NCI-H510A treated with DMSO at 0.1 percent for 48 hours (cell line): ENCODE results near the gene SLC12A4.
"Not testable (repeated sequence)": the region's sequence is repeated elsewhere in the genome, so short reads cannot be mapped to it uniquely, and the experiment has no call there.

Experiments
- DNase-seq: peaks from one replicate; lab custom pipeline; 2025; lab: John Stamatoyannopoulos, UW

SLC12A4 gene

DNA sequence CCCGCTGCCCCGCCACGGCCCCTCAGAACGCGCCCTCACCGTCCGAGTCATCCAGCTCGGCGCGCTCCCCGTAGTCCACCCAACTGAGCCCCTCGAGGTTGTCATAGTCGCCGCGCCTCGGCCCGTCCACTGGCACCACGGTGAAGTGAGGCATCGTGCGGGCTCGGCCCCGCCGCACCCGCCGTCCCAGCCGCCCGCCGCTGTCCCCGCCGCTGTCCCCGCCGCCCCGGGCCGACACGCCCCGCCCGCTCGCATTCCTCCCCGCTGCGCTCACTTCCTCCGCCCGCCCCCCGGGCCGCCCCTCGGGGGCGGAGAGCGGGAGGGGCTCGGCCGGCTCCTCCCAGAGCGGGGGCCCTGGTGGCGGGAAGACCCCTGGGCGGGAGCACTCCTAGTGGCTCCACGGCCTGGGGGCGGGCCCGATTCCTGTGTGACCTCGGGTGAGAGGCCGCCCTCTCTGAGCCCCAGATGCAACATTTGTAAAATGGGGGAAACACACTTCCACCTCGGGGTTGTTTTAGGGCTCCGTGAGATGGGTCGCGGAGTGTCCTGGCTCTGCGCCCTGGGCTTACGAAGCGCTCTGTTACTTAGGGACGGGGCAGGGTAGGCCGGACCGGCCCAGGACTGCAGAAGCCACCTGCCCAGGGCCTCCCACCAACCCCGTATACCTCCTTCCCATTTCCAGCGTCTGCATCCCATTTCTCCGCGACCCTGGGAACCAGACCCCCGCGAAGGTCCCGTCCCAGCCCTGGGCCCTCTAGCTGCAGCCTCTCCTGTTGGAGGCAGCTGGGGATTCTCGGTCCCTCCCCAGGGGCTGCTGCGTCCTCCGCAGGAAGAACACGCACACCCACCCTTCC is at the start of gene SLC12A4:
SLC12A4 (minus strand) TSS at position 238 of the 854 bp plus-strand sequence; CDS start at position 154, 84 bp downstream.
- no peak for DNase-seq

DNA sequence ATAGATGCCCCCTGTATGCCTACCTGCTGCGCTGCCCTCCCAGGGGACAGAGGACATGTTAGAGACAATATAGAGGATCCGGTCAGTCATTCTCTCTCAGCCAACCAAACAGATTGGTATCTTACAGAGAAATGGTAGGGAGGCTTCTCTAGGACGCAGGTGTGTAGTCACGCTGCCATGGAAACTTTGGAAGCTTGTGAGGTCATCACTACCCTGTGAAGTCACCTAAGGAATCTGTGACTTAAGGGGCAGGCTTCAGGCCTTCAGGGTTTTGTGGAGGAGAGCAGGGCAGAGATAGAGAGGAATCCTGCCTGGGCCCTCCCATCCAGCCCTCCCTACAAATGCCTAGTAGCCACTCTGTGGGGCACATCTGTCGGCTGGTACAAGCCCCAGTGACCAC is 47.2 kb upstream of the SLC12A4 start, which contains the start of gene DPEP2NB:
DPEP2NB (minus strand) TSS at position 231 of the 400 bp plus-strand sequence; CDS start at position 90, 141 bp downstream.
- no peak for DNase-seq

- DNase-seq, result no peak
These were observed 45.0 kb upstream of the SLC12A4 start for GRCh38 chr16:68013440-68013839.

- not testable (repeated sequence) for DNase-seq
These were observed 41.4 kb upstream of the SLC12A4 start for GRCh38 chr16:68009872-68010271.

DNA sequence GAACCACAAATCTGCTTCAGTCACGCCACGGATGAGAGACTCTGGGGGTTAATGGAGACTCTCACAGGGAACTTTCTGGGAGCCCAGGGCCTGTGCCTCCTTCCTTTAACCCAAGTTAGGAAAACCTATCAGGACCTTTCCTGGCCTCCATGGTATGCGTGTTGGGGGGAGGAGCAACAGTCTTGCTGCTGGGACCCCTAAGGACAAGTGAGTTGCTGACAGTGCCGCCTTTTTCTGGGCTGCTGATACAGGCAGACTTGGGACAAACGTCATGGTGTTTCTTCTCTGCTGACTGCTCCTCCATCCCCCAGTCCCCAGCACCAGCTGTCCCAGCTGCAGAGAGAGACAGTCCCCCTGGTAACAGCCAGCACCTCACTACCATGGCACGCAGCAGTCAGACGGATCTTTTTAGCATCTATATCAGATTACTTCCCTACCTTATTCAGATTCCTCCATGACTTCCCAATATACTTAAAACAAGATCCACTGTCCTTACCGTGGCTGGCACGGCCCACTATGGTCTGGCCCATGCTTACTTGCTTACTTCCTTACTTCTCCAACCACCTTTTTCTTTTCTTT is 40.8 kb upstream of the SLC12A4 start:
- DNase-seq, result no peak

- DNase-seq, result no peak
These were observed 37.4 kb upstream of the SLC12A4 start for GRCh38 chr16:68005786-68006286.

GRCh38 chr16:68005211-68005610 is 36.8 kb upstream of the SLC12A4 start:
- no peak for DNase-seq

DNA sequence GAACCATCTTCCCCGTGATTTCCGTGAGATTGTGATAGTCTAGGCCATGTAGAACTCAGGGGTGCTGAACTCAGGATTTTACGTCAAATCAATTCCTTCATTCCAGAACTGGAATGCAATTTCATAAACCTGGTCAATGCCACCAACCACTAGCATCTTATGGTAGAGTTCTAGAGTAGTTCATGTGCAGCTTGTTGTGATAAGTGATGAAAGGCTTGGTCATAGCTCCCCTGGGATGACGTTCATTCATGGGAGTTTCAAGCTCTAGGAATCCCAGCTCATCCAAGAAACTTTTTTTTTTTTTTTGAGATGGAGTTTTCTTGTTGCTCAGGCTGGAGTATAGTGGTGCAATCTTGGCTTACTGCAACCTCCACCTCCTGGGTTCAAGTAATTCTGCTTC is 34.6 kb upstream of the SLC12A4 start:
- no peak for DNase-seq

GRCh38 chr16:68000450-68000849 is 32.0 kb upstream of the SLC12A4 start:
- DNase-seq, result no peak

DNA sequence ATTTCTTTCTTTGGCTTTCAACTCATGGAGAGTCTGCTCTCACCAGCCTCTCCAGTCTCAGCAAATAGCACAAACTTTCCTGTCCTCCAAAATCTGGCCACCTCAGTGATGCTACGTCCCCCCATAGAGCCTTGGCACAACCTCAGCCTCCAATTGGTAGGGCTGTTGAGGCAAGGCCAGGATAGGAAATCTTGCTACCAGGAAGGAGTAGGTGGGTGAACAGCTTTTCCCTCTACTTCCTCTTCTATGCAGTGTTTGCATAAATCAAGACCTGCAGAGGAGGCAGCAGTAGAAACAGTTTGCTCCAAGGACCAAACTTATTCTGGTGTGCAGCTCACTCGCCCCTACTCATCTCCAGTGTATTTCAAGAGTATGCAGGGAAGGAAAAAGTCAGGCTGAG is 31.5 kb upstream of the SLC12A4 start:
- no peak for DNase-seq

DNA sequence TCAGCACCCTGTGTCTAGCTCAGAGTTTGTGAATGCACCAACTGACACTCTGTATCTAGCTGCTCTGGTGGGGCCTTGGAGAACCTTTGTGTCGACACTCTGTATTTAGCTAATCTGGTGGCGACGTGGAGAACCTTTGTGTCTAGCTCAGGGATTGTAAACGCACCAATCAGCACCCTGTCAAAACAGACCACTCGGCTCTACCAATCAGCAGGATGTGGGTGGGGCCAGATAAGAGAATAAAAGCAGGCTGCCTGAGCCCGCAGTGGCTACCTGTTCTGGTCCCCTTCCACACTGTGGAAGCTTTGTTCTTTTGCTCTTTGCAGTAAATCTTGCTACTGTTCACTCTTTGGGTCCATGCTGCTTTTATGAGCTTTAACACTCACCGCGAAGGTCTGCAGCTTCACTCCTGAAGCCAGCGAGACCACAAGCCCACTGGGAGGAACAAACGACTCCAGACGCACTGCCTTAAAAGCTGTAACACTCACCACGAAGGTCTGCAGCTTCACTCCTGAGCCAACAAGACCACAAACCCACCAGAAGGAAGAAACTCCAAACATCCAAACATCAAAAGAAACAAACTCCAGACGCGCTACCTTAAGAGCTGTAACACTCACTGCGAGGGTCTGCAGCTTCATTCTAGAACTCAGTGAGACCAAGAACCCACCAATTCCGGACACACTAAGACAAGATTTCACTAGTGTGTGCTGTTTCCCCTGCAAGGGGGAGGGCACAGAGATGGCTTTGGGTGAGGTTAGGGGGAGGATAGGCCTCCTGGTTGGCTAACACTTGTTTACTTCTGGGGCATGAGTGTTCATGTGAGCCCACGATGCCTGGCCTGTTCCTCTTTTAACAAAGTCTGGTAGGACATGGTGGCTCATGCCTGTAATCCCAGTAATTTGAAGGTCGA is 30.6 kb upstream of the SLC12A4 start, which contains the start of gene DPEP2:
DPEP2 (minus strand) TSS at position 706 of the 910 bp plus-strand sequence. CDS start 6,272 bp downstream, outside the sequence.
- not testable (repeated sequence) for DNase-seq

- not testable (repeated sequence) for DNase-seq
These were observed 29.9 kb upstream of the SLC12A4 start for GRCh38 chr16:67998231-67998778.

DNA sequence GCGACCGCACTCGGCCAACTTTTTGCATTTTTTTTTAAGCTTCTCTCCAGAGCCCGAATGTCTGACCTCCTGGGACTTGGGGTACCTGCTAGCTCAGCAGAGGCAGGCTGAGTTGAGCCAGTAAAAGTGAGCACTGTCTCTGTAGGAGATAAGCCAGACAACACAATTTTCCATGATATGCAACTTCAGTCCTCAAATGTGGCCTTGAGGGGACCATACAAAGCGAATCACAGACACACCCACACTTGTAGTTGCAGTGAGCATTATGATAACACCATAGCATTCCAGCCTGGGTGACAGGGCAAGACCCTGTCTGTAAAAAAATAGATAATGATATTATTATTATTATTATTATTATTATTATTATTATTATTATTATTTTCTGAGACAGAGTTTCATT is 28.2 kb upstream of the SLC12A4 start:
- no peak for DNase-seq

DNA sequence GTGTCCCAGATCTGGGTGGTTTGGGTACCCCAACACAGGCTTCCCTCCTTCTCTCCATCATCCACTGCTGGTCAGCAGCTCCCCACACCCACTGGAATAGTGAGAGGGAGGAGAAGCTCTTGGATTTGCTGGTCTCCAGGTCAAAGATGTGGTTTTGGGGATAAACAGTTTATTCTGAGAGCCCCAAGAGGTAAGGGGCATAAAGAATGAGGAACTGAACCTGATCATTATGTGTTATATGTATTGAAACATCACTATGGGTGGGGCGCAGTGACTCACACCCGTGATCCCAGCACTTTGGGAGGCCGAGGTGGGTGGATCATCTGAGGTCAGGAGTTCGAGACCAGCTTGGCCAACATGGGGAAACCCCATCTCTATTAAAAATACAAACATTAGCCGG is 27.0 kb upstream of the SLC12A4 start:
- DNase-seq, result no peak

DNA sequence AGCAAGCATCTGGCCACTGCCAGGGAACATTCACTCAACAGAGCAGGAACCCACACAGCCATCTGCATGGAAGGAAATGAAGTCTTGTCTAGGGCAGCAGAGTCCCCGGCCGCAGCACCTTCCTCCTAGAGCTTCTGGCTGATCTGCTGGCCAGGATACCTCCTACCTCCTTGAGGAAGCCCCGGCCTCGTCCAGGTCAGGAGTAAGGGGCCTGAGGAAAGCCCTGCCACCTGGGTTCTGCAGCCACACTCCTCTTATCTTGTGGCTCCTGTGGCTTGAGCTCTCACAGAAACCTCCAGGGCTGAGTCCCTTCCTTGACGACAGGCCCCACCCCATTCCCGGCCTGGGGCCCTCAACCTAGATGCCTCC is 25.6 kb upstream of the SLC12A4 start:
- not testable (repeated sequence) for DNase-seq

DNA sequence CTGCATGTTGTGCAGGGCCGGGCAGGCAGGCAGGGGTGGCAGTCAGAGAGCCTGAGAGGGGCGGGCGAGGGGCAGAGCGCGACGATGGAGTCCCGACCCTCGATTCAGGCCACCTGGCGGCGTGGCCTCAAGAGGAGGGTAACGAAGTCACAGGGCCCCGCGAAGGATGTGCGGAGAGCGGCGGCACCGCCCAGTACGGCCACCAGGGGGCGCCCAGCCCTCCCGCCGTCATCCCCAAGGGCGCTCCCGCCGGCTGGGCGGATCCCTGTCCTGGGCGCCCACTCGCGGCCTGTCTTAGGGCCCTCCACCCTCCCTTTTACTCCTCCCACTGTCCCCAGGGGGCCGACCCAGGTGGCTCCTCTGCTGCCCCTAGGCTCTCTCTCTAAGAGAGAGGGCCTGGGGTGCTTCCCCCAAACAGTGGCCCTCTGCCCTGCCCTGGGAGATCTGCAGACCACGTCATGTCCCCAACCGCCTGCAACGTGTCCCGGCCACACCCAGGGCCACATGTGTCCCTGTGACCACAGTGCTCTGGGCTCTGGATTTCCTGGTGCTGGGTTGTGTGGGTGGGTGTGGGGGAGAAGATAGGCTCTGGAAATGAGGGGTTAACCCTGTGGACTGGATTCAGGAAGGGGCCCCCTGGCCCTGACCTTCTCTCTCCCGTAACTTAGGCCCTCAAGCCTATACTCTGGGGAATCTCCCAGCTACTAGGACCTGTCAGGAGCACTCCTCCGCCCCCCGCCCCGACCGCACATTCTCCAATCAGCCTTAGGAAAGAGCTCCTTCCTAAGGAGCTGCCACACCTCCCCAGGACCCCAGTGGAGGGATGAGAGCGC is 25.0 kb upstream of the SLC12A4 start:
- DNase-seq, result peak; percentile 35

DNA sequence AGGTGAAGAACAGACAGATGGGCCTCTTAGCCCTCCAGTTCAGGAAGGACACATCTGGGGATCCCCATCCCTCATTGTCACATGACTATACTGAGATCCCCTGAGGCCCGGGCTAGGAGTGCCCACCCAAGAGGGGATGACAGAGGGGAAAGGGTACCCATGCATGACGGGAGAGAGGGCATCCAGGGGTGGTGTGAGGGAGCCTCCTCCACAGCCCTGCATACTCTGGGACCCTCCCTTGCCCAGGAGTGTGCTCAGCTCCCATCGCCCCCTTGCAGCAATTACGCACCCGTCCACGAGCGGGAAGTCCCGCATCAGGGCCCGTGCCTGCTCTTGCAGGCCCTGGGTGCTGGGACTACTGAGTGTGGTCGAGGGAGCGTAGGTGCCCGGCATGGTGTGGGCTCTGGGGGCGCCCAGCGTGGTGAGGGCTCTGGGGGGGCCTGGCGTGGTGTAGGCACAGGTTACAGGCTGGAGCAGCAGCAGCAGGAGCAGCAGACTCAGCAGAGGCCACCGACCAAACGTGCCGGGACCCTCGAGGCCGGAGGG is 24.3 kb upstream of the SLC12A4 start:
- DNase-seq, result no peak

DNA sequence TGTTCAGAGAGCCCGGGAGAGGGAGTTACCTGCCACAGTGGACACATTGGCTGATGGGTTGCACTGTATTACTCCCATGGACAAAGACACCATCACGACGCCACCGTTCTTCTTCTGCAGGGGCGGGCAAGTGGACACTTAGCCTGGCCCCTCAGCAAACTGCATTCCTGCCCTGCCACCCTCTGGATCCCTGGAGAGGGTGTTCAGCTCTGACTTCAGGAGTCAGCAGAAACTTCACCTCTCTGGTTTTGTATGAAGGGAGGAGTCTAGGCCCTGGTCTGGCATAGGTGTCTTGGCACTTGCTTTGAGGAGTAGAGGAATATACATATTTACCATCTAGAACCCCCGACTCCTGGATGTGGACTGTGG is 21.6 kb upstream of the SLC12A4 start:
- DNase-seq, result no peak

GRCh38 chr16:67989322-67990017 is 21.0 kb upstream of the SLC12A4 start:
- no peak for DNase-seq

DNA sequence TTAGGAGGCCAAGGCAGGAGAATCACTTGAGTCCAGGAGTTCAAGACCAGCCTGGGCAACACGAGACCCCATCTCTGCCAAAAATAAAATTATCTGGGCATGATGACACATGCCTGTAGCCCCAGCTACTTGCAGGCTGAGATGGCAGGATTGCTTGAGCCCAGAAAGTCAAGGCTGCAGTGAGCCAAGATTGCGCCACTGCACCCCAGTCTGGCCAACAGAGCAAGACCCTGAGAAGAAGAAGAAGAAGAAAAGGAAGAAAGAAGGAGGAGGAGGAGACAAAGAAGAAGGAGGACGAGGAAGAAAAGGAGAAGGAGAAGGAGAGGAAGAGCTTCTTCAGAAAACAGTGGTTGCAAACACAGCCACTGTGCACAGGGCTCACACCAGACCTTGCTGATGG is 20.2 kb upstream of the SLC12A4 start:
- no peak for DNase-seq
